ENCODE data around the gene EXT2. TPM values are rescaled to one million over a fixed set of nuclear protein-coding genes. Genes with fewer than 3 reads are reported as not detected.

The EXT2 gene
- total and polyA plus RNA-seq, 2 experiments from 2014 or later, result 15.9 to 48.6 TPM

GRCh38 chr11:44139565-44140330 lies 44.3 kb downstream of the EXT2 start:
- no peak overlapping the region for H3K4me3 ChIP-seq
- DNase-seq (ENCODE audit: low spot score) (no peak), ATAC-seq (no peak)
- TF ChIP-seq CTCF (conservative IDR thresholded peaks at IDR 0.05; ENCODE audit: low read depth in 2 of 2) (no peak), POLR2AphosphoS5 (IDR thresholded peaks at IDR 0.05; ENCODE audit: low read depth) (no peak), STAT1 (IDR thresholded peaks at IDR 0.05; ENCODE audit: unreplicated experiment) (no peak), ZNF462 (CRISPR knock-in tag; IDR thresholded peaks at IDR 0.05) (no peak), ETS1 (IDR thresholded peaks at IDR 0.05) (no peak), EZH2 (IDR thresholded peaks at IDR 0.05; ENCODE audit: low read depth, unreplicated experiment) (no peak), ZNF331 (CRISPR knock-in tag; IDR thresholded peaks at IDR 0.05; ENCODE audit: low read depth) (no peak), EZH2phosphoT487 (IDR thresholded peaks at IDR 0.05; ENCODE audit: unreplicated experiment) (no peak), NANOG (IDR thresholded peaks at IDR 0.05; ENCODE audit: borderline replicate concordance) (no peak), CREB1 (CRISPR knock-in tag; IDR thresholded peaks at IDR 0.05; ENCODE audit: low read depth) (no peak), JUNB (IDR thresholded peaks at IDR 0.05; ENCODE audit: unreplicated experiment) (no peak)
- Mint-ChIP-seq H3K9me3 (no peaks in the 10 kb centered on the region), H3K4me3 (no peak overlapping the region), H3K36me3 (ENCODE audit: low read depth) (no peaks in the 10 kb centered on the region), H3K4me1 (peaks cover 8% of the 10 kb centered on the region), H3K27ac (no peak overlapping the region), H3K27me3 (ENCODE audit: insufficient read depth, low read depth, poor library complexity) (peaks cover 4% of the 10 kb centered on the region)
- no peaks in the 10 kb centered on the region for H3K4me1 ChIP-seq (ENCODE audit: insufficient read depth)
- no peak overlapping the region for H3K4me2 ChIP-seq
- no peaks in the 10 kb centered on the region for H3K9me2 ChIP-seq (ENCODE audit: insufficient read depth)
- H3K79me2 ChIP-seq (replicated peaks; ENCODE audit: insufficient read depth), result no peaks in the 10 kb centered on the region
- no peak overlapping the region for H3K27ac ChIP-seq (ENCODE audit: low read depth)
- H3F3A ChIP-seq (replicated peaks; ENCODE audit: low read depth), result no peaks in the 10 kb centered on the region
- H2AFZ ChIP-seq, result no peak overlapping the region
- H4K20me1 ChIP-seq (replicated peaks; ENCODE audit: insufficient read depth), result no peaks in the 10 kb centered on the region; the same call in 1 of the 2 replicates
- no peaks in the 10 kb centered on the region for H3K27me3 ChIP-seq (ENCODE audit: insufficient read depth)
- no peaks in the 10 kb centered on the region for H3K36me3 ChIP-seq (ENCODE audit: insufficient read depth)
